GM12873 (cell line): ENCODE measurements around the gene FHIT.

ENCODE experiments used
- TF ChIP-seq, protein P1 (sequence below): IDR thresholded peaks from 2 replicates; pipeline ENCODE4 v1.5.1; 2012; ENCODE audit warnings: low read depth, mild to moderate bottlenecking, moderate library complexity, low read length, control low read depth; ENCODE audit not compliant: insufficient read depth; ENCODE audit errors: missing control alignments

Gene FHIT

DNA sequence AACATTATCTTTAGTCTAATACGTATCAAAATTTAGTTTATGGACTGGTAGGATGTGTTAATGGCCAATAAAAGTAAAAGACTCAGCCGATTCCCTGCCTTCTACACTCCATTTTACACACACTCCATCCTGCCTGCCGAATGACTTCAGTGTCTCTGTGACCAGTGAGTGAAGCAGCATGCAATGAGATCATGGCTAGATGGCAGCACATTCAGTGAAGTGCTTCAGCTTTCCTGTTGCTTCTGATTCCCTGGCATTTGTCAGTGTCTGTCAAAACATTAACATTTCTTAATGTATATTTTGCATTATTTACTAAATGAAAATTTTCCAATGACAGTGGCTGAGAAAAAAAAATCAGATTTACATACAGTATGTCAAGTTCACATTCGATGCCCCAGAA lies 412.0 kb downstream of the FHIT start:
- TF ChIP-seq, protein P1, sequence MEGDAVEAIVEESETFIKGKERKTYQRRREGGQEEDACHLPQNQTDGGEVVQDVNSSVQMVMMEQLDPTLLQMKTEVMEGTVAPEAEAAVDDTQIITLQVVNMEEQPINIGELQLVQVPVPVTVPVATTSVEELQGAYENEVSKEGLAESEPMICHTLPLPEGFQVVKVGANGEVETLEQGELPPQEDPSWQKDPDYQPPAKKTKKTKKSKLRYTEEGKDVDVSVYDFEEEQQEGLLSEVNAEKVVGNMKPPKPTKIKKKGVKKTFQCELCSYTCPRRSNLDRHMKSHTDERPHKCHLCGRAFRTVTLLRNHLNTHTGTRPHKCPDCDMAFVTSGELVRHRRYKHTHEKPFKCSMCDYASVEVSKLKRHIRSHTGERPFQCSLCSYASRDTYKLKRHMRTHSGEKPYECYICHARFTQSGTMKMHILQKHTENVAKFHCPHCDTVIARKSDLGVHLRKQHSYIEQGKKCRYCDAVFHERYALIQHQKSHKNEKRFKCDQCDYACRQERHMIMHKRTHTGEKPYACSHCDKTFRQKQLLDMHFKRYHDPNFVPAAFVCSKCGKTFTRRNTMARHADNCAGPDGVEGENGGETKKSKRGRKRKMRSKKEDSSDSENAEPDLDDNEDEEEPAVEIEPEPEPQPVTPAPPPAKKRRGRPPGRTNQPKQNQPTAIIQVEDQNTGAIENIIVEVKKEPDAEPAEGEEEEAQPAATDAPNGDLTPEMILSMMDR, result no peak

DNA sequence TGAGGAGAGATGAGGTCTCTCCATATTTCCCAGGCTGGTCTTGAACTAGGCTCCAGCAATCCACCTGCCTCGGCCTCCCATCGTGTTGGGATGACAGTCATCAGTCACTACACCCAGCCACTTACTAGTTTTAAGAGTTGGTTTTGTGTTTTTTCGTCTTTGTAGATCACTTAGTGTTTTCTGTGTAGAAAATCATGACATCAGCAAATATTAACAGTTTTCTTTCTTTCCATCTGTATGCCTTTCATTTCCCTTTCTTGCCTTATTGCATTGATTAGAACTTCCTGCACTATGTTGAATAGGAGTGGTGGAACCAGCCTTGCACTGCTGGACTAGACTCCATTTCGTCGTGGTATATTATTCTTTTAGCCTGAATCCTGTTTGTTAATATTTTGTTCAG lies 415.5 kb downstream of the FHIT start:
- TF ChIP-seq, protein P1, result no peak

DNA sequence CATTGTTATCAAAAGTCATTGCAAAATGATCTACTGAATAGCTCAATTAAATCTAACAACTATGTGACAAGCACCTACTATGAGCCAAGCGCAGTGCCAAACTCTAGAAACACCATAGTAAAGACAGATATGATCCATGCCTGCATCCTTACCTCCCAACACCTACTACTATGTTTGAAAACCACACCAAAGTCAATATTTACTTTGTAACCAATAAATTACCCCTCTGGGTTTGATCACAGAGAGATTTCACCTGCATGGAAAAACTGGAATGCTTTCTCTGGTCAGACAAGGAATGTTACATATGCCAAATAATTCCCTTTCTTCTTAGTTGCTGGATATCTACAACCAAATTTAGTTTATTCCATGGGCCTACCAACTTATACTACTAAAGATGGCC lies 422.2 kb downstream of the FHIT start:
- TF ChIP-seq, protein P1, result no peak

DNA sequence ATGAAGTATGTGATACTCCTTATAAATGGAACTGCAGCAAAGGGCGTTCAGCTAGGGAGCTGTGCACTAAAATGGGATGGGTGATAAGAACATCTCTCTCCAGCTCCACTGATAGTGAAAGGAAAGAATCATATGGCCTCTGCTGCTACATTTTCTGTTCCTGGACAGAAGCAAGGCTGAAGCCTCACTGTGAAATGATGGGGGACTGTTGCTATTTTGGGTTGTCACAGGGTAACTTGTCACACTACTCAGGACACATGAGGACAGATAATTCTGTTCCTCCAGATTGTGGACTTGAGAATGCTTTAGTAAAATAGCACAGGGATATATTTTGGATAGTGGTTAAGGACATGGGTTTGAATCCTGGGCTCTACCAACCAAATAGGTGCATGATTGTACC lies 423.6 kb downstream of the FHIT start:
- TF ChIP-seq, protein P1, result no peak

DNA sequence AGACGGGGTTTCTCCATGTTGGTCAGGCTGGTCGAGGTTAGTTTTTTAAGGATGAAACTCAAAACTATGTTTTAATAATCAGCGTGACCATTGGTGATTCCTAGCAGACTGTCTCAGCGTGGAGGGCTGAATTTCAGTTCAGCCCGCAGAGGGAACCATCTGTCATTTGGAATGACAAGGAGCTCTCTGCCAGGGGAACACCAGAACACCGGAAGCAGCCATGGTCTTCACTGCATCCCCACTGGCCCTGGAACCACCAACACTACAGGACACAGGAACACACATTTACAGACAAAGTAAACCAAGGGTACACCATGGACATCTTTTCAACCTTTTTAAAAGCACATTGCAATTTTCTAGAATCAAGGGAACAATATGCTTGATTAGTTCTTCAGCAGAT lies 424.7 kb downstream of the FHIT start:
- TF ChIP-seq, protein P1, result no peak

DNA sequence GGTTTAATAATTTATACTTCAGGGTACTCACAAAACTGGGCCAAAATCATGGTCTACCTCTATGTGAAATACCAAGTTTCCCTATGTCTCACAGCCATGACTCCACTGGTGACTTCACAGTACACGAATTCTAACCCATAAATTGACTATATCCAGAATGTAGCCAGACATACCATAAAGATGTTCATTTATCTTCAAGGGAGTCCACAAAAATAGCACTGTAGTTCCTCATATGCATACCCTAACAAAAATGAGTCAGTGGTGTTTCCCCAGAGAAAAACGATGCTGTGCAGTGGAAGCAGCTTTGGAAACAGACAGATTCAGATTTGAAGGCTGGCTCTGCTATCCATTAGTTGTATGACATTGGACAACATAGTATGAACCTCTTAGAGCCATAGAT lies 438.8 kb downstream of the FHIT start:
- TF ChIP-seq, protein P1, result no peak

DNA sequence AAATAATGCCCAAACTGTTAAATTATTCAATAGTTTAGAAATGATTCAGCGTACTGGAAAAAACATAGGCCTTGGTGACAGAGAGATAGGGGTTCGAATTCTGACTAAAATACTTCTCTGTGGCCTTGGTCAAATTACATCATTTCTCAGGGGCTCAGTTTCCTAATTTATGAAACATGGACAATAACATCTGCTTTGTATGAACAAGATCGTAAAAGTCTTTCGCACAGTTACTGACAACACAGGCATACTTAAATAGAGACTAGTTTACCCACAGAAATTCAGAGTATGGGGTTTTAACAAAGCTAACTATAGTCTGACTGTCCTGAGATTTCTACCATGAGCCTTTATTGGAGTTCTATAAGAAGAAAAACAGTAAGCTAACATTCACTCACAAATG lies 440.4 kb downstream of the FHIT start:
- TF ChIP-seq, protein P1, result no peak
